Measurements from ENCODE around the gene PTPDC1.

- TF ChIP-seq ZKSCAN8 (CRISPR knock-in tag; IDR thresholded peaks at IDR 0.05) (no peak), USF1 (CRISPR knock-in tag; IDR thresholded peaks at IDR 0.05) (no peak), YY1 (IDR thresholded peaks at IDR 0.05; ENCODE audit: borderline replicate concordance in 1 of 3, control insufficient read depth in 1 of 3, extremely low read depth in 1 of 3, insufficient read depth in 3 of 3, insufficient read length in 1 of 3, insufficient replicate concordance in 2 of 3, low read depth in 1 of 3, low read length in 2 of 3) (no peak), NRF1 (conservative IDR thresholded peaks at IDR 0.05 in 1 of 2, IDR thresholded peaks at IDR 0.05 in 1 of 2) (no peak), TAF7 (tag; IDR thresholded peaks at IDR 0.05) (no peak), REST (IDR thresholded peaks at IDR 0.05; ENCODE audit: borderline replicate concordance) (no peak), REST (CRISPR knock-in tag; IDR thresholded peaks at IDR 0.05; ENCODE audit: low read depth) (no peak), POLR3A (IDR thresholded peaks at IDR 0.05; ENCODE audit: borderline replicate concordance, extremely low read depth, insufficient read depth, insufficient read length) (no peak), RB1 (IDR thresholded peaks at IDR 0.05; ENCODE audit: low read depth) (no peak), EP400 (IDR thresholded peaks at IDR 0.05) (no peak), EZH2 (IDR thresholded peaks at IDR 0.05; ENCODE audit: borderline replicate concordance, low read depth, low read length) (no peak)
- TF ChIP-seq, protein P1, sequence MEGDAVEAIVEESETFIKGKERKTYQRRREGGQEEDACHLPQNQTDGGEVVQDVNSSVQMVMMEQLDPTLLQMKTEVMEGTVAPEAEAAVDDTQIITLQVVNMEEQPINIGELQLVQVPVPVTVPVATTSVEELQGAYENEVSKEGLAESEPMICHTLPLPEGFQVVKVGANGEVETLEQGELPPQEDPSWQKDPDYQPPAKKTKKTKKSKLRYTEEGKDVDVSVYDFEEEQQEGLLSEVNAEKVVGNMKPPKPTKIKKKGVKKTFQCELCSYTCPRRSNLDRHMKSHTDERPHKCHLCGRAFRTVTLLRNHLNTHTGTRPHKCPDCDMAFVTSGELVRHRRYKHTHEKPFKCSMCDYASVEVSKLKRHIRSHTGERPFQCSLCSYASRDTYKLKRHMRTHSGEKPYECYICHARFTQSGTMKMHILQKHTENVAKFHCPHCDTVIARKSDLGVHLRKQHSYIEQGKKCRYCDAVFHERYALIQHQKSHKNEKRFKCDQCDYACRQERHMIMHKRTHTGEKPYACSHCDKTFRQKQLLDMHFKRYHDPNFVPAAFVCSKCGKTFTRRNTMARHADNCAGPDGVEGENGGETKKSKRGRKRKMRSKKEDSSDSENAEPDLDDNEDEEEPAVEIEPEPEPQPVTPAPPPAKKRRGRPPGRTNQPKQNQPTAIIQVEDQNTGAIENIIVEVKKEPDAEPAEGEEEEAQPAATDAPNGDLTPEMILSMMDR (IDR thresholded peaks at IDR 0.05 in 2 of 3, conservative IDR thresholded peaks at IDR 0.05 in 1 of 3; ENCODE audit: insufficient read depth in 2 of 3, low read depth in 1 of 3, low read length in 3 of 3) = no peak
These were observed 51.0 kb downstream of the PTPDC1 start for GRCh38 chr9:94135222-94135621.

Measured in K562 (cell line).